OCI-LY3 (cell line): Measurements from ENCODE around the gene HINT3.
A peak's percentile ranks its signal among the peaks of the same experiment; 100 is the strongest.

Experiments
- EZH2phosphoT487 ChIP-seq: fragments of 200-600 bp; shearing (Covaris generic); IDR thresholded peaks from 2 replicates; pipeline ENCODE4 v1.6.1; 2018; ENCODE audit warnings: antibody characterized with exemption, mixed run types, low read depth
- TF ChIP-seq, protein P1 (sequence below): fragments of 200-600, 300-600 bp; sonication (generic); IDR thresholded peaks from 2 replicates; pipeline ENCODE4 v1.5.1; 2014; ENCODE audit warnings: antibody characterized with exemption, low read length, low read depth

DNA sequence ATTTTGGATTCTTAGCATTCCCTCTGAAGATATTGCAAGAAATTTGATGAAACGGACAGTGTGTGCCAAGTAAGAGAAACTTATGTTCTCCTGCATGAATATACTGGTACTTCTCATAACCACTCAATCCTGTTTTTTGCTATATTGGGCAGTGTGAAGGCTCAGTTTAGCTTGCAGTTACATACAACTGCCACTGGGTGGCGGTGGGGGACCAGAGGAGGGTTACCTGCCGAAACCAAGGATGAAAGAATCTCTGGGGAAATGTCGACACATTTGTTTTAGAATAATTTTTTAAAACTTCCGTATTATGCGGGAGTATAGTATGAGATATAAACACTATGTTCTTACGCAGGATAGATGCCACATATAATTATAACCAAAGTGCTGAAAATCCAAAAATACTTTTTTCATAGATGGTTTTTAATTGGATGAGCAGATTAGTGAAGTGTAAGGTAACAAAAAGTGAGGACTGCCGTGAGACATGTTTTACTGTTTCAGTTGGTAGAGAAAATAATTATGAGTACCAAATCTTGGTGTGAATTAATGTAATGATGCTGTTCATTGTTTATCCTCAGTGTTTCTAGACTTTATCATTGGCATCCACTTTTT lies 39.5 kb downstream of the HINT3 start:
- TF ChIP-seq, protein P1, sequence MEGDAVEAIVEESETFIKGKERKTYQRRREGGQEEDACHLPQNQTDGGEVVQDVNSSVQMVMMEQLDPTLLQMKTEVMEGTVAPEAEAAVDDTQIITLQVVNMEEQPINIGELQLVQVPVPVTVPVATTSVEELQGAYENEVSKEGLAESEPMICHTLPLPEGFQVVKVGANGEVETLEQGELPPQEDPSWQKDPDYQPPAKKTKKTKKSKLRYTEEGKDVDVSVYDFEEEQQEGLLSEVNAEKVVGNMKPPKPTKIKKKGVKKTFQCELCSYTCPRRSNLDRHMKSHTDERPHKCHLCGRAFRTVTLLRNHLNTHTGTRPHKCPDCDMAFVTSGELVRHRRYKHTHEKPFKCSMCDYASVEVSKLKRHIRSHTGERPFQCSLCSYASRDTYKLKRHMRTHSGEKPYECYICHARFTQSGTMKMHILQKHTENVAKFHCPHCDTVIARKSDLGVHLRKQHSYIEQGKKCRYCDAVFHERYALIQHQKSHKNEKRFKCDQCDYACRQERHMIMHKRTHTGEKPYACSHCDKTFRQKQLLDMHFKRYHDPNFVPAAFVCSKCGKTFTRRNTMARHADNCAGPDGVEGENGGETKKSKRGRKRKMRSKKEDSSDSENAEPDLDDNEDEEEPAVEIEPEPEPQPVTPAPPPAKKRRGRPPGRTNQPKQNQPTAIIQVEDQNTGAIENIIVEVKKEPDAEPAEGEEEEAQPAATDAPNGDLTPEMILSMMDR = peak; percentile 80
- no peak for TF ChIP-seq EZH2phosphoT487
